PC-9 (cell line): ENCODE measurements around the gene TRIM71. TPM values are rescaled to one million over a fixed set of nuclear protein-coding genes. Genes with fewer than 3 reads are reported as not detected.

Experiments
- BruUV-seq: library from RNA; stranded (reverse); fragments of 400-500 nt; replicated peaks from 2 replicates; lab custom pipeline; 2021; lab: Mats Ljungman, UMichigan
- CTCF ChIA-PET: fragments of 300-600 bp; sonication (Branson Sonifier 250); formaldehyde crosslinking; loops from one replicate; lab custom pipeline; 2022; ENCODE audit warnings: antibody characterized with exemption; lab: Charles Lee
- POLR2A ChIA-PET: fragments of 300-600 bp; sonication (Branson Sonifier 250); formaldehyde crosslinking; loops from one replicate; lab custom pipeline; 2022; ENCODE audit warnings: antibody characterized with exemption; ENCODE audit not compliant: unreplicated experiment; lab: Charles Lee
- DNase-seq, 2 experiments: peaks; one replicate each; pipeline versions ENCODE4 v3.0.0 to v3.0.0-alpha.2; 2015 to 2022; ENCODE audit warnings: mixed read lengths in 1 of 2
- H2AFZ ChIP-seq: fragments of 200-600 bp; sonication (generic); 2 replicates; pipeline ENCODE4 v1.8.1; 2017; ENCODE audit warnings: antibody characterized with exemption
- H3F3A ChIP-seq: fragments of 200-600 bp; sonication (generic); 2 replicates; pipeline ENCODE4 v1.8.1; 2017; ENCODE audit warnings: antibody characterized with exemption, mild to moderate bottlenecking, low read depth; ENCODE audit not compliant: insufficient read depth
- H3K27ac ChIP-seq: fragments of 200-600 bp; sonication (generic); 2 replicates; pipeline ENCODE4 v1.6.1; 2016; ENCODE audit warnings: mixed run types
- H3K27me3 ChIP-seq: fragments of 200-600 bp; sonication (generic); 2 replicates; pipeline ENCODE4 v1.6.1; 2016; ENCODE audit warnings: low read depth, mixed run types; ENCODE audit not compliant: insufficient read depth
- H3K36me3 ChIP-seq: fragments of 200-600 bp; sonication (generic); 2 replicates; pipeline ENCODE4 v1.6.1; 2016; ENCODE audit warnings: low read depth, mixed run types
- H3K4me1 ChIP-seq: fragments of 200-600 bp; sonication (generic); replicated peaks from 2 replicates; pipeline ENCODE4 v1.6.1; 2016; ENCODE audit warnings: mixed run types; ENCODE audit not compliant: insufficient read depth
- H3K4me2 ChIP-seq: fragments of 200-600 bp; sonication (generic); 2 replicates; pipeline ENCODE4 v1.6.1; 2017; ENCODE audit warnings: mixed run types
- H3K4me3 ChIP-seq: fragments of 200-600 bp; sonication (generic); 2 replicates; pipeline ENCODE4 v1.6.1; 2016; ENCODE audit warnings: mixed run types
- H3K79me2 ChIP-seq: fragments of 200-600 bp; sonication (generic); 2 replicates; pipeline ENCODE4 v1.6.1; 2017; ENCODE audit warnings: low read depth, mixed run types
- H3K9me2 ChIP-seq: fragments of 200-600 bp; sonication (generic); 2 replicates; pipeline ENCODE4 v1.8.1; 2017; ENCODE audit warnings: mild to moderate bottlenecking; ENCODE audit not compliant: insufficient read depth
- H3K9me3 ChIP-seq: fragments of 200-600 bp; sonication (generic); 2 replicates; pipeline ENCODE4 v1.8.1; 2016; ENCODE audit warnings: low read depth; ENCODE audit not compliant: insufficient read depth
- H4K20me1 ChIP-seq: fragments of 200-600 bp; sonication (generic); 2 replicates; pipeline ENCODE4 v1.8.1; 2017; ENCODE audit not compliant: insufficient read depth
- CTCF ChIP-seq: fragments of 200-600 bp; sonication (generic); conservative IDR thresholded peaks from 2 replicates; pipeline ENCODE4 v1.6.1; 2017; ENCODE audit warnings: mixed run types, antibody characterized with exemption, mild to moderate bottlenecking, moderate library complexity
- EZH2 ChIP-seq: fragments of 200-600 bp; sonication (generic); IDR thresholded peaks from 2 replicates; pipeline ENCODE4 v1.8.0; 2017; ENCODE audit warnings: antibody characterized with exemption, low read depth
- intact Hi-C: fragments of 100-400 bp; cut with micrococcal nuclease; formaldehyde crosslinking; loops from one replicate; pipeline ENCODE4 v1.10.0; 2022; ENCODE audit not compliant: unreplicated experiment
- total RNA-seq: library from RNA; stranded (reverse); gene quantifications from 2 replicates; pipeline ENCODE4 v1.2.3, GENCODE V29; 2021

TRIM71 gene
- total RNA-seq, 1 experiment from 2014 or later = not detected

GRCh38 chr3:32872487-32873382, 54.9 kb downstream of the TRIM71 start:
- POLR2A ChIA-PET = no interaction called here
- Histone ChIP-seq H3K27me3 (no peaks in the 10 kb centered on the region), H2AFZ (no peak overlapping the region), H3K9me2 (no peaks in the 10 kb centered on the region), H3K36me3 (no peaks in the 10 kb centered on the region), H3K4me2 (no peak overlapping the region), H3K4me3 (no peak overlapping the region), H3K79me2 (no peaks in the 10 kb centered on the region), H3K27ac (no peak overlapping the region), H3K4me1 (no peaks in the 10 kb centered on the region), H3F3A (no peaks in the 10 kb centered on the region), H3K9me3 (no peaks in the 10 kb centered on the region), H4K20me1 (no peaks in the 10 kb centered on the region)
- intact Hi-C loops = no loop called here
- TF ChIP-seq CTCF (no peak), EZH2 (no peak)
- CTCF ChIA-PET = interaction anchor here (0.6 kb wide), 1 partner anchor 132 kb away, joined by 3 read pairs; no protein-coding TSS in a partner anchor
- no TSS peak for BruUV-seq
- DNase-seq = no peak

- H3K79me2 ChIP-seq = no peaks in the 10 kb centered on the region
- intact Hi-C loops = no loop called here
- no peak overlapping the region for H3K4me2 ChIP-seq
- H3K27ac ChIP-seq = no peak overlapping the region
- POLR2A ChIA-PET = no interaction called here
- H3K9me3 ChIP-seq = no peaks in the 10 kb centered on the region
- BruUV-seq = no TSS peak
- H4K20me1 ChIP-seq = no peaks in the 10 kb centered on the region
- no peaks in the 10 kb centered on the region for H3K9me2 ChIP-seq
- H3F3A ChIP-seq = no peaks in the 10 kb centered on the region
- H3K27me3 ChIP-seq = no peaks in the 10 kb centered on the region
- H3K4me1 ChIP-seq = no peaks in the 10 kb centered on the region
- H3K36me3 ChIP-seq = no peaks in the 10 kb centered on the region
- no peak for DNase-seq
- CTCF ChIA-PET = no interaction called here
- TF ChIP-seq CTCF (no peak), EZH2 (no peak)
- no peak overlapping the region for H2AFZ ChIP-seq
- H3K4me3 ChIP-seq = no peak overlapping the region
Measured at GRCh38 chr3:32873531-32874130, 55.8 kb downstream of the TRIM71 start.

- Histone ChIP-seq H3K36me3 (no peaks in the 10 kb centered on the region), H3K9me2 (no peaks in the 10 kb centered on the region), H3F3A (no peaks in the 10 kb centered on the region), H3K79me2 (no peaks in the 10 kb centered on the region), H3K9me3 (no peaks in the 10 kb centered on the region), H3K4me3 (no peak overlapping the region), H4K20me1 (no peaks in the 10 kb centered on the region), H3K27me3 (no peaks in the 10 kb centered on the region), H3K4me2 (no peak overlapping the region), H3K4me1 (no peaks in the 10 kb centered on the region), H2AFZ (no peak overlapping the region), H3K27ac (no peak overlapping the region)
- TF ChIP-seq CTCF = no peak
- no peak for TF ChIP-seq EZH2
- ChIA-PET CTCF (no interaction called here), POLR2A (no interaction called here)
- intact Hi-C loops = no loop called here
- BruUV-seq = no TSS peak
- no peak for DNase-seq
Measured at GRCh38 chr3:32876920-32877319, 59.1 kb downstream of the TRIM71 start.
